Right atrium auricular region (tissue), 2 donors: ENCODE results near the gene KCNB1. TPM values are rescaled to one million over a fixed set of nuclear protein-coding genes. Genes with fewer than 3 reads are reported as not detected.
A peak's percentile ranks its signal among the peaks of the same experiment; 100 is the strongest.

Experiments
- DNase-seq: peaks from one replicate; pipeline ENCODE4 v3.0.0-alpha.2; 2019; ENCODE audit warnings: low spot score
- H3K27ac ChIP-seq, 2 donors: fragments of 200-600 bp; sonication (generic); 1 replicate in 1 of 2; 2 replicates in 1 of 2; pipeline ENCODE4 v1.5.1; 2016 to 2019
- H3K27me3 ChIP-seq, 2 donors: fragments of 200-600 bp; sonication (generic); one replicate each; pipeline versions ENCODE4 v1.5.1 to v1.6.0; 2017 to 2019
- H3K36me3 ChIP-seq: fragments of 200-600 bp; sonication (generic); one replicate; pipeline ENCODE4 v1.5.1; 2016
- H3K4me1 ChIP-seq, 2 donors: fragments of 200-600 bp; sonication (generic); one replicate each; pipeline versions ENCODE4 v1.5.1 to v1.6.0; 2017 to 2019
- H3K4me3 ChIP-seq, 2 donors: fragments of 200-600 bp; sonication (generic); 1 replicate in 1 of 2; 2 replicates in 1 of 2; pipeline ENCODE4 v1.5.1; 2017 to 2019; ENCODE audit warnings: mild to moderate bottlenecking in 1 of 2, moderate library complexity in 1 of 2
- H3K9me3 ChIP-seq, 2 donors: fragments of 200-600 bp; sonication (generic); one replicate each; pipeline ENCODE4 v1.5.1; 2019
- total RNA-seq, 2 donors: library from RNA; depleted of rRNA; stranded (reverse); fragments of >200 nt; gene quantifications; one replicate each; pipeline ENCODE4 v1.1.0, GENCODE V29; 2016
- TF ChIP-seq, protein P1 (sequence below), 2 donors: fragments of 200-600 bp; sonication (generic); IDR thresholded peaks; one replicate each; pipeline ENCODE4 v1.5.1; 2019; ENCODE audit warnings: antibody characterized with exemption in 2 of 2

The KCNB1 gene
- 1 to 10 TPM; 1.4 to 2.7 TPM for total RNA-seq

DNA sequence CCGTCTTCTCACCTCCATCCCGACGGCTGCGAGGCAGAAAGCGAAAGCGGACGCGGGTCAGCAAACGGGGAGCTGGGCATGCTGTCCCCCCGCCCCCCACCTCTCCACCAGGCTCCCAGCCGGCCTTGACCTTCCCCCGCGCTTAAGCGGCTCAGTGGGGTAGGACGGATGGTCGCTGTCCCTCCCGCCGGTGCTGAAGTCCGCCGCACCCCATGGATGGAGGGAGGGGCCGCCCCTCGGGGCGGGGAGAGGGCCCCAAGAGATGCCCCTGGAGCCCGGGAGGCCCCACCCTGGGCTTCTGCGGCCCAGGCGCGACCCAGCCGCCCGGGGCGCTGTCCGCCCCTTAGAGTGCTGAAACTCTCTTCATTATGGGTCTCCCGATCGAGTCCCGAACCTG is at the start of gene KCNB1:
Gene KCNB1 (minus strand): TSS at position 48 of the 397 bp plus-strand sequence. CDS start 188 bp downstream, outside the sequence.
- Histone ChIP-seq H3K27ac (no peak within 1 kb of the TSS), H3K36me3 (no peaks in the 10 kb centered on the region), H3K27me3 (no peaks in the 10 kb centered on the region), H3K9me3 (peaks cover 0 to 2% of the 10 kb centered on the region in 2 donors), H3K4me1 (peaks cover 0 to 24% of the 10 kb centered on the region in 2 donors), H3K4me3 (peak within 1 kb of the TSS; percentile 26 to 53)
- TF ChIP-seq, protein P1, sequence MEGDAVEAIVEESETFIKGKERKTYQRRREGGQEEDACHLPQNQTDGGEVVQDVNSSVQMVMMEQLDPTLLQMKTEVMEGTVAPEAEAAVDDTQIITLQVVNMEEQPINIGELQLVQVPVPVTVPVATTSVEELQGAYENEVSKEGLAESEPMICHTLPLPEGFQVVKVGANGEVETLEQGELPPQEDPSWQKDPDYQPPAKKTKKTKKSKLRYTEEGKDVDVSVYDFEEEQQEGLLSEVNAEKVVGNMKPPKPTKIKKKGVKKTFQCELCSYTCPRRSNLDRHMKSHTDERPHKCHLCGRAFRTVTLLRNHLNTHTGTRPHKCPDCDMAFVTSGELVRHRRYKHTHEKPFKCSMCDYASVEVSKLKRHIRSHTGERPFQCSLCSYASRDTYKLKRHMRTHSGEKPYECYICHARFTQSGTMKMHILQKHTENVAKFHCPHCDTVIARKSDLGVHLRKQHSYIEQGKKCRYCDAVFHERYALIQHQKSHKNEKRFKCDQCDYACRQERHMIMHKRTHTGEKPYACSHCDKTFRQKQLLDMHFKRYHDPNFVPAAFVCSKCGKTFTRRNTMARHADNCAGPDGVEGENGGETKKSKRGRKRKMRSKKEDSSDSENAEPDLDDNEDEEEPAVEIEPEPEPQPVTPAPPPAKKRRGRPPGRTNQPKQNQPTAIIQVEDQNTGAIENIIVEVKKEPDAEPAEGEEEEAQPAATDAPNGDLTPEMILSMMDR (IDR thresholded peaks at IDR 0.05), result peak in 1 of 2 donors; percentile 37
- no peak for DNase-seq

- DNase-seq, result no peak
- no peak overlapping the region for H3K4me3 ChIP-seq
- peaks cover 15% of the 10 kb centered on the region for H3K36me3 ChIP-seq
- TF ChIP-seq, protein P1 (IDR thresholded peaks at IDR 0.05), result no peak
- H3K9me3 ChIP-seq, result no peaks in the 10 kb centered on the region
- H3K27me3 ChIP-seq, result no peaks in the 10 kb centered on the region
- no peak overlapping the region for H3K27ac ChIP-seq
- H3K4me1 ChIP-seq, result no peaks in the 10 kb centered on the region
Measured at GRCh38 chr20:49529470-49529869, 47.0 kb upstream of the KCNB1 start.

DNA sequence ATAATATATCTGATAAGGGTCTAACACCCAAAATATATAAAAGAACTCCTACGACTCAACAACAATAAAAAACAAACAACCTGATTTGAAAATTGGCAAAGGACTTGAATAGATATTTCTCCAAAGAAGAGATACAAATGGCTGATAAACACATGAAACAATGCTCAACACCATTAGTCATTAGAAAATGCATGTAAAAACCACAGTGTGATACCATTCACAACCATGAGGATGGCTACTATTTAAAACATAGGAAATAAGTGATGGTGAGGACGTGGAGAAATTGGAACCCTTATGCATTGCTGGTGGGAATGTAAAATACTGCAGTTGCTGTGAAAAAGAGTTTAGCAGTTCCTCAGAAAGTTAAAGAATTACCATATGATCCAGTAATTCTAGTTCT is 44.1 kb upstream of the KCNB1 start:
- peaks cover 22% of the 10 kb centered on the region for H3K36me3 ChIP-seq
- H3K4me3 ChIP-seq, result no peak overlapping the region
- no peak for DNase-seq
- no peaks in the 10 kb centered on the region for H3K27me3 ChIP-seq
- no peaks in the 10 kb centered on the region for H3K4me1 ChIP-seq
- TF ChIP-seq, protein P1 (IDR thresholded peaks at IDR 0.05), result no peak
- H3K9me3 ChIP-seq, result no peaks in the 10 kb centered on the region
- H3K27ac ChIP-seq, result no peak overlapping the region

- no peak overlapping the region for H3K4me3 ChIP-seq
- peaks cover 22% of the 10 kb centered on the region for H3K36me3 ChIP-seq
- no peak for DNase-seq
- H3K4me1 ChIP-seq, result no peaks in the 10 kb centered on the region
- TF ChIP-seq, protein P1 (IDR thresholded peaks at IDR 0.05), result no peak
- no peaks in the 10 kb centered on the region for H3K27me3 ChIP-seq
- H3K27ac ChIP-seq, result no peak overlapping the region
- H3K9me3 ChIP-seq, result no peaks in the 10 kb centered on the region
Measured at GRCh38 chr20:49526056-49526455, 43.6 kb upstream of the KCNB1 start.

DNA sequence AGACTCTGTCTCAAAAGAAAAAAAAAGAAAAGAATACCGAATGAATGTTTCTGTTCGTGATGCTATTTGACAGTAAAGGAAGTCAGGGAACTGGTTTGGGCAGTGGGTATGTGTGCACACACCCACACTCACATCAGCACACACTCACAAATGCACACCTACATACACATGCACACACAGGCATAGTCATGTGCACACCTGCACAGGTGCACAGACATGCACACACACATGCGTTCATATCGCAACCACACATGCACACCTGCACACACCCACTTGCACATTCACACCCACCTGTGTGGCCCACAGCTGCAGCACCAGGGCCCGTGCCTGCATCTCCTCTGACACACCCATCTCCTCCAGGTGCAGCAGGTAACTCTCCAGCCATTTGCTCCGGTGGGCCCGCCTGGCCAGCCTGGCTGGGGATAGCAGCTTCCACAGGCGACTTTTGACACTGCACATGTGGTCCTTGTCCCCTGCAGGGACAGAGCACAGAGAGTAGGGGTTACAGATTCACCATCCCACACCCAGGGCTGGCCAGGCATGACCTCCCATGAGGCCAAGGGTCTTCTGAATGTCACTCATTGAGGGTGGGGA is 41.4 kb upstream of the KCNB1 start:
- H3K4me3 ChIP-seq, result no peak overlapping the region
- peaks cover 18% of the 10 kb centered on the region for H3K36me3 ChIP-seq
- TF ChIP-seq, protein P1 (IDR thresholded peaks at IDR 0.05), result no peak
- no peaks in the 10 kb centered on the region for H3K9me3 ChIP-seq
- no peak for DNase-seq
- H3K27me3 ChIP-seq, result no peaks in the 10 kb centered on the region
- H3K4me1 ChIP-seq, result no peaks in the 10 kb centered on the region
- H3K27ac ChIP-seq, result no peak overlapping the region

DNA sequence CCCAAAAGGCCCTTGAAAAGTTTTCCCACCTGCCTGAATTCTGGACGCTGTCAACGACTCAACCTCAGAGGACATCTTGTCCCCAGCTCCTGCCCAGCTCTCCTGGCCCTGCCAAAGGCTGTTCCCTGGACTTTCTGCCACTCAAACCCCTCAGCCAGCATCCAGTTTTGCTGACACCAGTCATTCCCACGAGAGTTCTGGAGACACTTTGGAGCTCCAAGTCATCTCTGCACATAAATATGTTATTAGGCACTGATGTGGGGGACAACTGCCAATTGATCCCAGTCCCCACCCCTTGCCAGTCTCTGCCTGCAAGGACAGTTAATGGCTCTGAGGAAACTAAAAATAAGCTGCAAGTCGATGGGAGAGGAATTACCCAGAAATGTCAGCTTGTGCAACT is 38.9 kb upstream of the KCNB1 start:
- H3K27me3 ChIP-seq, result no peaks in the 10 kb centered on the region
- no peak for DNase-seq
- H3K27ac ChIP-seq, result no peak overlapping the region
- no peaks in the 10 kb centered on the region for H3K9me3 ChIP-seq
- no peak overlapping the region for H3K4me3 ChIP-seq
- TF ChIP-seq, protein P1 (IDR thresholded peaks at IDR 0.05), result no peak
- peaks cover 18% of the 10 kb centered on the region for H3K36me3 ChIP-seq
- no peaks in the 10 kb centered on the region for H3K4me1 ChIP-seq
